Right kidney (tissue), 1 donor: ENCODE measurements around the gene SCRT2.
A peak's percentile ranks its signal among the peaks of the same experiment; 100 is the strongest.

ENCODE experiments used
- DNase-seq: peaks from one replicate; pipeline ENCODE4 v3.0.0-alpha.2; 2016

Gene SCRT2

DNA sequence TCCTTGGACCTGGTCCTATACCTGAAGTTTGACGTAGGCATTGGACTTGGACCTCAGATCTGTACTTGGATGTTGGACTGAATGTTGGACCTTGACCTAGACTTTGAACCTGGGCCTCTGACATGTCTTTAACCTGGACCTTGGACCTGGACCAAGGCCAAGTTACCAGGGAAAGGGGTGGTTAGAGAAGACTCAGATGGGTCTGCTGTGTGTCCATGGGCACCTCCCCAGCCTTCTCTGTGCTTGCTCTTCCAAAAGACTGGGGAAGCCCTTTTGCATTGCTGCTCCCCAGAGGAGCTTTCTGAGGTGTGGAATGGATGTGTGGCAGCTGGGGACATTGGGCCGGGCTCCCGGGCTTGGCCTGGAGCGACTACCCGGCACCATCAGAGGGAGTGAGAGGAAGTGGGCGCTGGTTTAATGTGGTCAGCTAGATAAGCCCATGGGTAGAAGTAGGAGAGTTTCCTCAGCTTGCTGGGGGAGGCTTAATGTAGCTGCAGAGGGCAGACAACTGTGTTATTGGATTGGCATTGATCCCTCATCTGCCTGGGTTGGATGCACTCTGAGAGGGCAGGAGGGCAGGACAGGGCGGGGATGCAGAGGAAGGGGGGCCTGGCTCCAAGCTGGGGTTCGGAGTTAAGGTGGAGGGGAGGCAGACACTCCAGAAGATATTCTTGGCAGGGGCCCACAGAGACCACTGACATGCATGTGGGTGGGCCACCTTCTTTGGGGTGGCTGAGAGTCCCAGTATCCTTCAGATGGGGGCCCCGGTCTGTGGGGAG, 4.2 kb downstream of the SCRT2 start:
- DNase-seq, result no peak

- no peak for DNase-seq
Measured at GRCh38 chr20:669573-669972, 6.0 kb downstream of the SCRT2 start.

DNA sequence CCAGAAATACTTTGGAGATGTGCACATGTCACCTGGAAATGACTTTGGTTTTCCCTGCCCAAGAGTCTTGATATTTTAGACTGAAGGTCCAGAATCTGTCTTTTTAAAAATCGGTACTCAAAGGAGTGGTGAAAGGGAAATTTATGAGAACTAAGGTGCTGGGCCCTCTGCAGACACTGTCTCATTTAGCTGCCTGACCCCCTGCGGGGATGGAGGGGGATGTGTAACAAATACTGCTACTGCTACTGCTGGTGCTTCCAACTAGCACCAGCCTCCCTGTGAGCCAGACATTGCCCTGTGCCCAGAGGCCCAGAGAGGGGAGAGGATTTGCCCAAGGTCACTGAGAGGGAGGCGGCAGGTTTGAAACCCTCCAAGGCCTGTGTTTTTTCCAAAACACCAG, 7.0 kb downstream of the SCRT2 start:
- DNase-seq, result no peak

DNA sequence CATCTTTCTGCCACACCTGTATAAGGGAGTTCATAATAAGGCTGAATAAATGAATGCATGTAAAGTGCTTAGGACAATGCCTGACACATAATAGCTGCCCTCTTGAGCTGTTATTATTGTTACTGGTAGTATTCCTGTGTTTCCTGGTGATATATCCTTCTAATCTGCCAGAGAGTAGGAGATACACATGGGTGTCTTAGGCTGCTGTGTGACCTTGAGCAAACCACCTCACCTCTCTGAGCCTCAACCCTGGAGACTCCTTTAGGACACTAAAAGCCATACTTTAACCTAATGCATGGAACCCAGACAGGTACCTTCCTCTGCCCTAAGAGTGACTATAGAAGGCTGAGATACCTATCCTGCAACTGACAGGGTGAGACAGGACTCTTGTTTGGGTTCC, 7.6 kb downstream of the SCRT2 start:
- DNase-seq, result no peak

- DNase-seq, result no peak
Measured at GRCh38 chr20:667351-668034, 8.1 kb downstream of the SCRT2 start.

GRCh38 chr20:666877-667276, 8.7 kb downstream of the SCRT2 start:
- DNase-seq, result no peak

DNA sequence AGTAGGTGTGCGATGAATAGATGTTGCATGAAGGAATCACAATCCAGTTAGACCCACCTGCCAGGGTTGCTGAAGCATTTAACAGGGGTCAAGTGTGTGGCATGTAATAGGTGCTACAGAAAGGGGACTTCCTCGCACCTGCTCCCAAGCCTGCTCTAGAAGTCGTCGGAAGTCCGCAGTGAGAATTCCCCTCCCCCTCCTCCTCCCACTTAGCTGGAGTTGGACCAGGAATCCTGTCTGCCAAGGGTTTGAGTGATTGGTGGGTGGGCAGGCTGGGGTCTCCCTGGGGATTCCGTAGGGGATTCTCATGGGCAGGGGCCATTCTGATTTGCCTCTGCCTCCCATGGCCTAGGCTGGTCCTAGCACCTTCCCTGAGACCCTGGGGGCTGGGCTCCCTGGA, 10.3 kb downstream of the SCRT2 start:
- no peak for DNase-seq

DNA sequence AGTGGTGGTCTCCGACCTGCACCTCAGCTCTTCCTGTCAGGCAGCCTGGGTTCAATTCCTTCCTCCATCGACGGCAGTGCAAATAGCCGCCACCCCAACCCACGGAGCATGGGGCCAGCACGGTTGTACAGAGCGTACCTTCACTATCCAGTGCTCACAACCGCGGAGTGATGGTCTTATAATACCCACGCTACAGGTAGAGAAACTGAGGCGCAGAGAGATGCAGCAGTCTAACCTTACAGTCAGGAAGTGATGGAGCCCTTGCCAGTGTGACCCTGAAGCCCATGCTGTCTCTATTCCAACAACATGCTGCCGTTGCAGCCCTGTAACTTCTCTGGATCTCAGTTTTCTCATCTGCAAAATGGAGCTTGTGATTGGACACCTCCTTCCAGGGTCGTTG, 11.0 kb downstream of the SCRT2 start:
- no peak for DNase-seq

DNA sequence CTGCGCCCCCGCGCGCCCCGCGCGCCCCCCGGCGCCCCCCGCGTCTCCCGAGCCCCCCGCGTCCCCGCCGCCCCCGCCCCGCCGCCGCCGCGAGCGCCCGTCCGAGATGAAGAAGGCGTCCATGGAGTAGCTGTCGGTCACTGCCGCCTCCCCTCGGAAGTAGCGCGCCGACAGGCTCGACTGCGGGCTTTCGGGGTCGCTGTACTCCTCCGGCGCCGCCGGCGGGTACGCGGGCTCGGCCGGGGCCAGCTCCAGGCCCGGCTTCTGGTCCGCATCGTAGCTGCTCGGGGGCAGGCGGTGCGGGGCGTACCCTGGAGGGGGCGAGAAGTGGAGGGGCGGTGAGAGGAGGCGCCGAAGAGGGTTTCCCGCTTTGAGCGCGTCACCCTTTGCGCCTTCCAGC, 11.5 kb downstream of the SCRT2 start:
- DNase-seq, result no peak

DNA sequence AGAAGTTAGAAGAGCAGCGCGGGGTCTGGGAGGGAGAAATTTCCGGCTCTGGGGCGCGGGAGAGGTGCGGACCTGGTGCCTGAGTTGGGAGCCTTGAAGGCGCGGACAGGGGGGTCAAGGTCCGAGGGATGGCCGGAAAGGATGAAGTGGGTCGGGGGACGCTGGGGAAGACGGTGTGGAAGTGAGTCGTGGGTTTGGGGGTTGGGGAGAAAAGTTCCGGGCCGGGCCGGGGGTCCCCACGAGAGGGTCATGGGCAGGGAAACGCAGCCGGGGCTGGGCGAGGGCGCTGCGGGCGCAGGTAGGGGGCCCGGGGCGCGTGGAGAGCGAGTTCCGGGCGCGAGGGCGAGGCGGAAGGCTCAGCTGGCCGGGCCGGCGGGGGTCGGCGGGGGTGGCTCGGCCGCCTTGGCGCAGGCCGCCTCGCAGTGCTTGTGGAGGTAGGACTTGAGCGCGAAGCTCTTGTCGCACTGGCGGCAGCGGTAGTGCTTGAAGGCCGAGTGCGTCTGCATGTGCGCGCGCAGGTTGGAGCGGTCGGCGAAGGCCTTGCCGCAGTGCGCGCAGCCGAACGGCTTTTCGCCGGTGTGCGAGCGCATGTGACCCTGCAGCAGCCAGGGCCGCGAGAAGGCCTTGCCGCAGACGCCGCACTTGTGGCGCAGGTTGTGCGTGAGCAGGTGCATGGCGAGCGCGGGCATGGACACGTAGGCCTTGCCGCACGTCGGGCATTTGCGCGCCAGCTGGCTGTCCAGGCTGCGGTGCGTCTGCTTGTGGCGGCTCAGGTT, 12.1 kb downstream of the SCRT2 start:
- DNase-seq, result no peak

DNA sequence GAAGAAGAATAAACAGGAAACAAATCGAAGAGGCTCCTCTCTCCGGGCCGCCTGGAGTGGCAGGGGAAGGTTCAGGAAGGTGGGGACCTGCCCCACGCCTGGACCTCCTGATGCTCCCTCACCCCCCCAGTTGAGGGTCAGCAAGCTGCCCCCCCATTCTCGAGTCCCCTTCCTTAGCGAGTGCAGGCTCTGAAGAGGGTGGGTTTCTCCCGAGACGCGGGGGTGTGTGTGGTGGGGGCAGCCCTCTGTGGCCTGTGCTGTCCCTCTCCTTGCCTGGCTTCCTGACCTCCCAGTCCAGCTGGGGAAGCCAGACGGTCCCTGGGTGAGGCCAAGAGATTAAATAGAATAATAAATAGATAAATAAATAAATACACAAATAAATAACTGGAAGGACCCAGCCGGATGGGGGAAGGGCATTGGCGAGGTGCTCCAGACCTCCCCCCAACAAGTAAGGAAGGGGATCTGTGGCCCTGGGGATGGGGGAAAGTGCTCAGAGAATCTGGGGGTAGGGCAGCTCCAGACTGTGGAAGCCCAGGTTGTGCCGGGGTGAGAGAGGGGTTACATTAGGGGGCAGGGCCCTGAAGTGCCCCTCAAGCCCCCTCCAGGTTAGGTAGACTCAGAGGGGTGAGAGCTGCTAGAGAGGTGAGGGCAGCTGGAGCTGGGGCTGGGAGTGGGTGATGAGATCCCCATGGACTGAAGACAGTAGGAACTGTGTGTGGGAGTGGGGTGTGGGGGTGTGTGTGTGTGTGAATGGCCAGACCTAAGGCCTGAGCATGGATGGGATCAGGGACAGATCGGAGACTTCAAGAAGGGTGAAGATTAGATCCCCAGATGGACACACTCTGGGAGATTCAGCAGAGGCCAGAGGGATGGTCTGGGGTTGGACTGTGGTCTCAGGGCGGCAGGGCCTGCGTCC, 13.1 kb downstream of the SCRT2 start:
- DNase-seq, result no peak

- no peak for DNase-seq
Measured at GRCh38 chr20:661474-662270, 13.9 kb downstream of the SCRT2 start.

GRCh38 chr20:658731-659291, 16.8 kb downstream of the SCRT2 start:
- no peak for DNase-seq

GRCh38 chr20:658202-658601, 17.4 kb downstream of the SCRT2 start:
- DNase-seq, result no peak

DNA sequence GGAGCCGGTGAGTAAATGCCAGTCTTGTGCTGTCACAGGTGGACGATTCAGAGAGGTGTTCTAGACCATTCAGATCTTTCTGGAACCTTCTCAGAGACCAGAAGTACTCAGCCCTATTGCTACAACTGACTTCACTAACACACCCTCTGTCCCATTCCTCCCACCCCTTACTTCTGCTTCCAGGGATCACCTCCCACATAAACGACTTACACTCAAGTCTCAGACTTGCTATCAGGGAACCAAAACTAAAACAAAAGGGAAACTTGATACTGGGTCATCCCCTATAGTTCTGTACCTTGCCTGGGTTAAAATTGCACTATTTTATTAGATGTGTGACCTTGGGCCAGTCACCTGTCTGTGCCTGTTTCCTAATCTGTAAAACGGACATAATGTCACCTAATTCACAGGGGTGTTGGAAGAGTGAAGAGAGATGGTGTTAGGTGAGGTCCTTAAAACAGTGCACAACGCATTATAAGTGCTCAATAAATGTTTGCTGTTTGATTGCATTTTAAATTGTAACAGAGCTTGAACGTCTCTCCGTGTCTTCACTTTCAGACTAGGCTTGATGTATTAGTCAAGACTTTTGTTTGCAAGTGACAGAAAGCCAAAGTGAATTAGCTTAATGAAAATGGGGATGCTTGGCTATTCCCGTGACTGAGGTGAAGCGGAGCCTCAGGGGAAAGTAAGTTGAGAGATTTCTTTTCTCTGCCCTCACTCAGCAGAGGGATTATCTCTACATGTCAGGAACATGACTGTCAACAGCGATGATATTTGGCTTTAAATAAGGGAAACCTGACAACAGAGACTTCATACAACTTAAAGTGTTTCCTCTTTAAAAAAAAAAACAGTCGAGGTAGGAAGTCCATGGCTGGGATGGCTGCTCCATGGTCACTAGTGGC, 19.6 kb downstream of the SCRT2 start:
- DNase-seq, result no peak

DNA sequence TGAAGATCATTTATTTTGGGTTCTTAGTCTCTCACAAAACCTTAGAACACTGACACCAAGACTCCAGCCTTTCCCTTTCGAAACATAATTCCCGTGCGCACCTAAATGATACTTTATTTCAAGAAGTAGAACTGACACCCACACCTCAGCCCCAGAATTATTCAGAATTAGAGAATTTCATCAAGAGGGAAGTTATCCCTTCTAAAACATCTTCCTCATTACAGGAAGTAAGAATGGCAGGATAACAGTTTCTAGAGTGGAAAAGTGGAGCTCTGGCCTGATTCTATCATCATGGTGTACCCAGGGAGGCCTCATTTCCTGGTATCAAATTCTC, 21.2 kb downstream of the SCRT2 start:
- no peak for DNase-seq

DNA sequence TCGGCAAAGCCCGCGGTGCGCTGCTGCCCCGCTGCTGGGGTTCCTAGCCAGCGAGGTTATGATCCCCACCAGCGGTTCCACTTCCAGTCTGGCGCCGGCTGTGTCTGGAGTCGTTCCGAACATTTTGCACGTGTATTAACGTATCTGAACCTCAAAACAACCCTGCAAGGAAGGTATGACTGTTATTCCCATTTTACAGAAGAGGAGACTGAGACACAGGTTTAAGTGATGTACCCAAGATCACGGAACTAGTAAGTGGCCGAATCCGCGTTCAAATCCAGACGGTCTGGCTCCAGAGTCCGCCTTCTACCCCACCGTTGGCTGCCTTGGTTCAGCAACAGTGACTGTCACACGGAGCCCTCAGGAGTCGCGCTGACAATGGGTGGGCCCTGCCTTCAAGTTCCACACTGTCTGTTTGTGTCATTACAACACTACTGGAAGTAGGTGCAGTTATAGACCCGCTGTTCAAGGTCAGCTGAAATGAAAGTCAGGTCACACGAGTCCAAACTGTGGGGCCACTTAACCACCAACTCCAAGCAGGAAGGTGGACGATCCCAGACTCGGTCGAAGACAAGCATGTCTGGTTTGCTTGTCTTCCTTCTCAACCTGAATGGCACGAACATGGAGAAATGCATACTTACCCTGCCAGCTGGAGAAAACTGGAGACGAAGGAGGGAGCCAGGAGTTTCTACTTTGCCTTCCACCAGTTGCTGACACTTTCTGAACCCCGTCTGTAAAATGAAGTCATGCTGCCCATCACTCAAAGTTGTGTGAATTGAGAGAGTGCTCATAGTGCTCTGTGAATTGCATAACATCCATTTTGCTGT, 21.8 kb downstream of the SCRT2 start:
- DNase-seq, result peak; percentile 57

- peak; percentile 79 for DNase-seq
Measured at GRCh38 chr20:653110-653589, 22.5 kb downstream of the SCRT2 start, which contains the start of gene SRXN1. TSS of gene SRXN1 (minus strand) at chr20:653200. CDS start at chr20:653185, 15 bp downstream.

DNA sequence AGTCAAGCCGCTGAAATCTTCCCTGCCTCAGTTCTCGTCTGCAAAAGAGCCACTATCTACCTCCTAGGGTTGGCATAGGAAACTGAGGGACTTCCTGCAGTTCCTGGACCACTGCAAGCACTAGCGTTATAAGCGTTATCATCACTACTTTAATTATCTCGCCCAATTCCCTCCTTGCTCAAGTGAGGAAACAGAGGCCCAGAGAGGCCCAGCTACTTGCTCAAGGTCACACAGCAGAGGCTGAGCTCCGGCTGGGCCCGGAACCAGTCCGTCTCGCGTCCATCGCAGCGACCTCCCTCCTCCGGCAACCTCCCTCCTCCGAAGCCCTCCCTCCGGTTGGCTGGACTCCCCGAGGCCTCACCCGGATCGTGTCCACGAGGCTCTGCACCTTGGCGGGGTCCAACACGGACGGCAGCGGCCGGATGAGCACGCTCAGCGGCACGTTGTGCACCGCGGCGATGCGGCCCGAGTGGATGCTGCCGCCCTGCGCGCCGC, 22.9 kb downstream of the SCRT2 start:
- no peak for DNase-seq
